Activated naive CD4-positive, alpha-beta T cell treated with Interleukin-2 at 50 U/mL for 16 hours (primary cell): ENCODE data around the gene ABCG1.

Experiments
- DNase-seq: peaks from one replicate; pipeline ENCODE4 v3.0.0-alpha.2; 2020

The ABCG1 gene

DNA sequence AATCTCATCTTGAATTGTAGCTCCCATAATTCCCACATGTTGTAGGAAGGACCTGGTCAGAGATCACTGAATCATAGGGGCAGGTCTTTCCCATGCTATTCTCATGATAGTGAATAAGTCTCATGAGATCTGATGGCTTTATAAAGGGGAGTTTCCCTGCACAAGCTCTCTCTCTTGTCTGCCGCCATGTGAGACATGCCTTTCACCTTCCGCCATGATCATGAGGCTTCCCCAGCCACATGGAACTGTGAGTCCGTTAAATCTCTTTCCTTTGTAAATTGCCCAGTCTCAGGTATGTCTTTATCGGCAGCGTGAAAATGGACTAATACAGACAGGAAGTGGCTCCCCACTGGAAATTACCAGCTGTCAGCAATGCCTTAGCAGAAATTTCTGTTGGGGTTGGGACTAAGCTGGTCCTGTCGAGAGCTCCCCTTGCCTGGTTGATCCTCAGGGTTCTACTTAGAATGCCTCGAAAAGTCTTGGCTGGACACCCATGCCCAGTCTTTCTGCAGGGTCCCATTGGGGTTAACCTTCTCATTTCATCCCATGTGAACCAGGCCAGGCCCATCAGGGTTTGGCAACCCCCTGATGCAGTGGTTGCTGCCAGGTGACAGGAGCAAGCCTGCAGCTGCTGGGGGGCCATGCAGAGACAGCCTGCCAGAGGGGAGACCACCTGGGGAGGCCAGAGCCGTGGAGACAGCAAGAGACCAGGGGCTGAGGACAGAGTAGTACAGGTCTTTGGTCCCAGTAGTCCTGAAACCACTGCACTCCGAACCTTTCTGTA is 2.8 kb upstream of the ABCG1 start:
- DNase-seq, result no peak

DNA sequence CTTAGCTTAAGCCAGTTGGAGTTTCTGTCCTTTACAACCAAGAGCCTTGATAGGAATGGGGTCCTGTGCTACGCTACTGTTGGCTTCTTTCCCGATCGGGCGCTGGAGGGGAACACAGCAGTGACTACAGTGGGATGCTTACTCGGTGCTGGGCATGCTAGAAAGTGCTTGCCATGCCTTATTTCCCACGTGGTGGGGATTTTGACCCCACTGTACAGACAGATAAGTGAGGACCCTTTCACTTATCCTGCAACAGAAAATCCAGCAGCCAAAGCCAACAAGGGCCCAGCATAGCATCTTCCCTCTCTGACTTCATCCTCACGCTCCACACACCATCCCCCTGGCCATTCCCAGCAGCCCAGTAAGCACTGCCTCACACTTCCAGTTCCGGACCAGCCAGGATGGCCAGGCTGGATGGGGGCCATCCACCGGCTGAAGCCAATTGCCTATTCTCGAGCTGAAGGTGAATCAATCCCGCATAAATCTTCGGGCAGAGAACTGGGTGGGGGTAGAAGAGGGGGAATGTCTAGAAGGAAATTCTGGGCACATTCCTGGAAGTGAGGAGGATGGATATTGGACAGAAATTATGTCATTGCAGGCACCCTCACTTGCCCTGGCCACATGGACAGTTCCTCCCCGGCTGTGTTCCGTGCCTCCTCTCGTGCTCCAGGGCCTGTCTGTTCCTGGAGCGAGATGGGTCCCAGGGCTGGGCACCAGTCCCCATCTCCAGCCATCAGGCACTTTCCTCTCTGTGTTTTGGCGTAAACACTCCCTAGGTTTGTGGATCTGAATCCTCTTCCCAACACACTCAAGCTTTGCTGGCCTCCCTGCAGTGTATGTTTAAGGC is 2.0 kb upstream of the ABCG1 start:
- DNase-seq, result no peak

DNA sequence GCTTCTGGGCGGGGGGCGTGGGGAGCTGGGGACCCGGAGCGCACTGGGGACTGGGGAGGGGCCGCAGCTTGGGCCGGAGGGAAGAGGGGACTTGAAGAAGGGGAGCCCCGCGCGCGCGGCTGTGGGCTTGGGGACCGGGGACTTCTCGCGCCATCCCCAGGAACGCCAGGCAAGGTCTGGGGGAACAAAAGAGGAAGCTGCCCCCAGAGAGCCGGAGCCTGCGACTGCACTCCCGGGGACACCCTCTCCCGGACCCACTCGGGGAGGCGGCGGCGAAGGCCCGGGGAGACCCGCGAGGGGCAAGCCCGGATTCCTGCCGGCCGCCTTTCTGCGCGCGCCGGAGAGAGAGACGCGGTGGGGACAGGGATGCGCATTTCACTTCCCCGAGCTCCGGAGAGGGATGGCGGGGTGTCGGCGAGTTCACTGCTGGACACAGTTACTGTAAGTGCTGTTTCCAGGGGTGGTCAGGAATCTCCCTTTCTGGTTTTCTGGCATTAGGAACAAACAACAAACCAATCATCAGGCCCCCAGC is 732 bp downstream of the ABCG1 start:
- no peak for DNase-seq

- DNase-seq, result peak; percentile 60
Measured at GRCh38 chr21:42220138-42220701, 1.3 kb downstream of the ABCG1 start.

DNA sequence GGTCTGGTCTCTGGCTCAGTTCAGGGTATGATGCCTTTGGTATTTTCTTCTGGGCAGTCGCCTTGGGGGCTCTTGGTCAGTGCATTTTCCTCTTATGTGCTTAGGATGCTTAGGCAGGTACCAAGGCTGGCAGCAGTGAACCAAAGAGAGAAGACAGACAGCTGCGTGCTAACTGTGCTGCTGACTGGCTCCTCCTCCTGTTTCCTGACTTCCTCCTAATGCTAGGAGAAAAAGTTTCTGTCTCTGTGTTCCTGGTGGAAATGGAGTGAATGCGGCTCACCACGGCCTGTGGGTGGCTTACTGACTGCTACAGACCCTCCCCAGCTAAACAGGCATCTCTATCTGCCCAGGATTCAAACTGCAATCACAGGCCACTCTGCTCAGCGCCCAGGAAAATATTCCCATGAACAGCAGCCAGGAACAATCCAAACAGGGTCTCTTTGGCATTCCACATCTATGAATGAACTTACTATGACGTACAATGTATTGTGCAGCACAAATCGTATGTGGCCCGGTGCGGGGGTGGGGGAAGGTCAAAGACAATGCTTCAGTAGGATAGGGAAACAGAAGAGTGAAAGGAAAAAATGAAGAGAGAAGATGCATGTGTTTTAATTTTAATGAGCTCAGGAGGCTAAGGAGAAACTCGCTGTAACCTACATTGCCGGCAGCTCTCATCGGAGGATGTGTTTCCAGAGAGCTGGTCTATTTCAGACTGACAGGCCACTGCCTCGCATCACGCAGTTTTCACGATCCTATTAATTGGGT is 2.8 kb downstream of the ABCG1 start:
- no peak for DNase-seq

DNA sequence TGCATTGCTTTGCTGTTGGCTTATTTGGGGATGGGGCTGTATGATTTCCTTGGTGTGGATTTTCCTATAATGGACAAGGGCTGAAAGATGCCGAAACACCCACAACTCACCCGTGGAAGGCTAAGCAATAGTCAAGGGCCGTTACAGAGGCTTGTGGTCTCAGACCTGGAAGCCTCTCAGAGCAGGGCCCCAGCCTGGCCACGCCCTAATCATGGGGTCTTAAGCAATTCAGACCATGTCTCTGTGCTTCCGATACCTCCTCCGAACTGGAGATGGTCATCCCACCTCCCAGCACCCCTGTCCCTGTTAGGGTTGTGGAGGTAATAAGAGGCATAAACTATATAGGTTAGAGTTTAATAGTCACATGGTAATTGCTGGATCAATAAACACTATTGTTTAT is 3.4 kb downstream of the ABCG1 start:
- DNase-seq, result no peak

GRCh38 chr21:42222821-42223390 is 4.0 kb downstream of the ABCG1 start:
- DNase-seq, result no peak

GRCh38 chr21:42223826-42224575 is 5.1 kb downstream of the ABCG1 start:
- DNase-seq, result no peak

- DNase-seq, result no peak
Measured at GRCh38 chr21:42225042-42225441, 6.1 kb downstream of the ABCG1 start.

GRCh38 chr21:42225571-42226155 is 6.7 kb downstream of the ABCG1 start:
- DNase-seq, result no peak

DNA sequence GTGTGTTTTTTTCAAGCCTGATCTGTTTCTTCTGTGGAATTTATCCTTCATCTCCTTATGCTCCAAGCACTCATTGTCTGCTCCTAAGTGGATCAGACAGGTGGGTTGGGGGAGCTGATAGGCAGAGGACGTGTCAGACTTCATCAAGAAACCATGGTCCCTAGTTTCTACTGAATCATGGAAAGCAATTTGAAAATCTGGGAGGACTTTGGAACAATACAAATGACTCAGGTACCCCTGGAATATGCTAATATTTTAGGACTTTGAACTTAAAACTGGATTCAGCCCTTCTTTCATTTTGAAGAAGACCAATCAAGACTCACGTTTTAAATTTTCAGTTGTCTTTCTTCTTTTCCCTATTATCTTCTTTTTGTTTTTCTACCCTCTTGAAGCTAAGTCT is 7.7 kb downstream of the ABCG1 start:
- no peak for DNase-seq

- peak; percentile 88 for DNase-seq
Measured at GRCh38 chr21:42227909-42228708, 9.2 kb downstream of the ABCG1 start.

- DNase-seq, result no peak
Measured at GRCh38 chr21:42228709-42229220, 9.8 kb downstream of the ABCG1 start.

- DNase-seq, result no peak
Measured at GRCh38 chr21:42229676-42230075, 10.7 kb downstream of the ABCG1 start.

- DNase-seq, result no peak
Measured at GRCh38 chr21:42230178-42230577, 11.2 kb downstream of the ABCG1 start.

DNA sequence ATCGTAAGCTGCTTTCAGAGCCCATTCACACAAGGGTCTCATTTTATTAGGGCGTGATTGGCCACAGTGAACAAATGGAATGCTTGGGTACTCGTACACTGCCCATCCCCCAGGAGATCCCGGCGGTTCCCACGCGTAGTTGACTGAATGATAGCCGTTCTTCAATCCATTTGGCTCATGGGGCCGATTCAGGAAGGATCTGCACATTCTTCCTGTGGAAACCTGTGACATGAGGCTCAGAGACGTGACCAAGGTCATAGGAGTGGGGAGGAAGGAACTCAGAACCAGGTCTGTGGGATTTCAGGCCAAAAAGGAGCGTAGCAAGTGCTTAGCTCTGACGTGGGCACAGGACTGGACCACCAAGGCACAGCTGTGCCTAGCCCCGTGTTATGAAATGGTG is 11.7 kb downstream of the ABCG1 start:
- no peak for DNase-seq

GRCh38 chr21:42231756-42232155 is 12.8 kb downstream of the ABCG1 start:
- DNase-seq, result no peak

- no peak for DNase-seq
Measured at GRCh38 chr21:42232176-42232825, 13.4 kb downstream of the ABCG1 start.
